Keratinocyte (primary cell): Measurements from ENCODE around the gene SAMD4A. TPM values are rescaled to one million over a fixed set of nuclear protein-coding genes. Genes with fewer than 3 reads are reported as not detected.
A peak's percentile ranks its signal among the peaks of the same experiment; 100 is the strongest.

ENCODE experiments used
- DNase-seq: peaks from one replicate; pipeline ENCODE4 v3.0.0-alpha.2; 2011; ENCODE audit warnings: low read depth, missing footprints, low spot score
- FAIRE-seq: peaks from 2 replicates; lab custom pipeline; 2011; peaks lifted over from hg19 to GRCh38; lab: Jason Lieb, UNC
- H2AFZ ChIP-seq: 2 replicates; pipeline ENCODE4 v1.6.0; 2012; ENCODE audit warnings: low read length, control low read depth, inconsistent platforms; ENCODE audit not compliant: control insufficient read depth
- H3K27ac ChIP-seq: 2 replicates; pipeline ENCODE4 v1.5.1; 2011; ENCODE audit warnings: low read length; ENCODE audit not compliant: control insufficient read depth, insufficient read depth
- H3K27me3 ChIP-seq: 3 replicates; pipeline ENCODE4 v1.6.0; 2011; ENCODE audit warnings: low read length; ENCODE audit not compliant: control insufficient read depth, insufficient read depth; ENCODE audit errors: extremely low read depth
- H3K36me3 ChIP-seq, 2 experiments: 2 replicates in 1 of 2; 3 replicates in 1 of 2; pipeline ENCODE4 v1.5.1; 2011; ENCODE audit warnings: low read length in 2 of 2, mild to moderate bottlenecking in 1 of 2; ENCODE audit not compliant: control insufficient read depth in 2 of 2, insufficient read depth in 2 of 2; ENCODE audit errors: extremely low read depth in 1 of 2
- H3K4me1 ChIP-seq: 3 replicates; pipeline ENCODE4 v1.5.1; 2011; ENCODE audit warnings: low read length; ENCODE audit not compliant: control insufficient read depth, insufficient read depth; ENCODE audit errors: extremely low read depth
- H3K4me2 ChIP-seq: 3 replicates; pipeline ENCODE4 v1.6.0; 2011; ENCODE audit warnings: low read depth, low read length; ENCODE audit not compliant: control insufficient read depth, insufficient read depth; ENCODE audit errors: extremely low read depth
- H3K4me3 ChIP-seq, 3 experiments: fragments of 200-600 bp in 1 of 3; sonication (generic) in 1 of 3; 2 replicates in 2 of 3; 3 replicates in 1 of 3; pipeline ENCODE4 v1.5.1; 2011 to 2016; ENCODE audit warnings: low read length in 3 of 3, mild to moderate bottlenecking in 3 of 3, control low read depth in 2 of 3, inconsistent platforms in 1 of 3, low read depth in 1 of 3, mixed read lengths in 1 of 3, mixed run types in 1 of 3, moderate library complexity in 1 of 3; ENCODE audit not compliant: control insufficient read depth in 2 of 3, insufficient read depth in 2 of 3; ENCODE audit errors: extremely low read depth in 1 of 3
- H3K79me2 ChIP-seq: 2 replicates; pipeline ENCODE4 v1.6.0; 2012; ENCODE audit warnings: low read length; ENCODE audit not compliant: control insufficient read depth, insufficient read depth
- H3K9ac ChIP-seq: 3 replicates; pipeline ENCODE4 v1.6.0; 2011; ENCODE audit warnings: low read length; ENCODE audit not compliant: control insufficient read depth, insufficient read depth; ENCODE audit errors: extremely low read depth
- H3K9me1 ChIP-seq: 3 replicates; pipeline ENCODE4 v1.6.0; 2011; ENCODE audit warnings: low read length; ENCODE audit not compliant: control insufficient read depth, insufficient read depth; ENCODE audit errors: extremely low read depth
- H3K9me3 ChIP-seq: 2 replicates; pipeline ENCODE4 v1.5.1; 2012; ENCODE audit warnings: low read depth, low read length; ENCODE audit not compliant: control insufficient read depth
- H4K20me1 ChIP-seq: 3 replicates; pipeline ENCODE4 v1.6.0; 2011; ENCODE audit warnings: low read length; ENCODE audit not compliant: control insufficient read depth, insufficient read depth; ENCODE audit errors: extremely low read depth
- EZH2 ChIP-seq: IDR thresholded peaks from one replicate; pipeline ENCODE4 v1.6.1; 2012; ENCODE audit warnings: inconsistent platforms, mild to moderate bottlenecking, low read length, moderate library complexity
- dilution Hi-C: fragments of 300-500 bp; cut with MboI; formaldehyde crosslinking; loops from one replicate; pipeline ENCODE4 v1.7.0; 2020; ENCODE audit warnings: low sequenced_read_pairs; ENCODE audit not compliant: extremely low pct_ligation_motif_present
- polyA plus RNA-seq, 5 experiments: library from polyadenylated mRNA; depleted of rRNA in 3 of 5; stranded (reverse) in 3 of 5; stranded (forward) in 1 of 5; unstranded in 1 of 5; fragments of >200 nt; gene quantifications; 1 replicate in 1 of 5; 2 replicates in 3 of 5; 3 replicates in 1 of 5; pipeline versions ENCODE4 v1.2.1 to v1.2.3, GENCODE V29; 2011 to 2012; ENCODE audit warnings: missing spikeins in 2 of 5, low read depth in 1 of 5, low replicate concordance in 1 of 5
- TF ChIP-seq, protein P1 (sequence below), 3 experiments: IDR thresholded peaks in 1 of 3; conservative IDR thresholded peaks in 1 of 3; optimal IDR thresholded peaks in 1 of 3; 2 replicates in 2 of 3; 3 replicates in 1 of 3; pipeline versions ENCODE3 to v1.5.1; 2011; ENCODE audit warnings: low read length in 3 of 3, mild to moderate bottlenecking in 3 of 3, moderate library complexity in 2 of 3, control low read depth in 1 of 3, inconsistent platforms in 1 of 3; ENCODE audit not compliant: insufficient read depth in 2 of 3; ENCODE audit errors: extremely low read depth in 1 of 3

SAMD4A gene
- polyA plus RNA-seq, 1 donor (not counting 4 experiments of a cell fraction or from before 2014, with no cell fraction given), result 16.2 TPM

GRCh38 chr14:54585214-54585613 lies 18.3 kb downstream of the SAMD4A start:
- H3K27me3 ChIP-seq, result no peaks in the 10 kb centered on the region
- H3K9me3 ChIP-seq, result no peaks in the 10 kb centered on the region
- H3K4me2 ChIP-seq, result no peak overlapping the region
- TF ChIP-seq EZH2, result no peak
- TF ChIP-seq, protein P1, sequence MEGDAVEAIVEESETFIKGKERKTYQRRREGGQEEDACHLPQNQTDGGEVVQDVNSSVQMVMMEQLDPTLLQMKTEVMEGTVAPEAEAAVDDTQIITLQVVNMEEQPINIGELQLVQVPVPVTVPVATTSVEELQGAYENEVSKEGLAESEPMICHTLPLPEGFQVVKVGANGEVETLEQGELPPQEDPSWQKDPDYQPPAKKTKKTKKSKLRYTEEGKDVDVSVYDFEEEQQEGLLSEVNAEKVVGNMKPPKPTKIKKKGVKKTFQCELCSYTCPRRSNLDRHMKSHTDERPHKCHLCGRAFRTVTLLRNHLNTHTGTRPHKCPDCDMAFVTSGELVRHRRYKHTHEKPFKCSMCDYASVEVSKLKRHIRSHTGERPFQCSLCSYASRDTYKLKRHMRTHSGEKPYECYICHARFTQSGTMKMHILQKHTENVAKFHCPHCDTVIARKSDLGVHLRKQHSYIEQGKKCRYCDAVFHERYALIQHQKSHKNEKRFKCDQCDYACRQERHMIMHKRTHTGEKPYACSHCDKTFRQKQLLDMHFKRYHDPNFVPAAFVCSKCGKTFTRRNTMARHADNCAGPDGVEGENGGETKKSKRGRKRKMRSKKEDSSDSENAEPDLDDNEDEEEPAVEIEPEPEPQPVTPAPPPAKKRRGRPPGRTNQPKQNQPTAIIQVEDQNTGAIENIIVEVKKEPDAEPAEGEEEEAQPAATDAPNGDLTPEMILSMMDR (optimal IDR thresholded peaks at IDR 0.05 in 1 of 3, IDR thresholded peaks at IDR 0.05 in 1 of 3, conservative IDR thresholded peaks at IDR 0.05 in 1 of 3; ENCODE audit: extremely low read depth in 1 of 3, insufficient read depth in 2 of 3, low read length in 3 of 3), result no peak
- H3K4me1 ChIP-seq, result peaks cover 17% of the 10 kb centered on the region
- DNase-seq (no peak), FAIRE-seq (no peak)
- H2AFZ ChIP-seq, result no peak overlapping the region
- no peak overlapping the region for H3K27ac ChIP-seq
- H3K36me3 ChIP-seq, result peaks cover 3 to 5% of the 10 kb centered on the region in 2 experiments
- H3K4me3 ChIP-seq, result no peak overlapping the region
- dilution Hi-C loops, result no loop called here
- H3K9ac ChIP-seq, result no peak overlapping the region
- H3K79me2 ChIP-seq, result peaks cover 71% of the 10 kb centered on the region
- no peaks in the 10 kb centered on the region for H3K9me1 ChIP-seq
- no peaks in the 10 kb centered on the region for H4K20me1 ChIP-seq

GRCh38 chr14:54589076-54589475 lies 22.1 kb downstream of the SAMD4A start:
- FAIRE-seq, result peak; percentile 86
- Histone ChIP-seq H2AFZ (no peak overlapping the region), H3K9ac (no peak overlapping the region), H3K36me3 (no peaks in the 10 kb centered on the region), H3K9me3 (no peaks in the 10 kb centered on the region), H3K79me2 (peaks cover 74% of the 10 kb centered on the region), H4K20me1 (peaks cover 9% of the 10 kb centered on the region), H3K27ac (peak overlapping the region; percentile 8), H3K27me3 (no peaks in the 10 kb centered on the region), H3K4me1 (peaks cover 47% of the 10 kb centered on the region), H3K4me3 (no peak overlapping the region), H3K9me1 (peaks cover 3% of the 10 kb centered on the region), H3K4me2 (peak overlapping the region; percentile 37)
- no peak for TF ChIP-seq EZH2
- dilution Hi-C loops, result no loop called here
- no peak for DNase-seq

- Histone ChIP-seq H2AFZ (no peak overlapping the region), H3K9ac (no peak overlapping the region), H3K4me1 (peaks cover 55% of the 10 kb centered on the region), H4K20me1 (peaks cover 9% of the 10 kb centered on the region), H3K27me3 (no peaks in the 10 kb centered on the region), H3K36me3 (no peaks in the 10 kb centered on the region), H3K9me3 (no peaks in the 10 kb centered on the region), H3K79me2 (peaks cover 72% of the 10 kb centered on the region), H3K9me1 (peaks cover 3% of the 10 kb centered on the region), H3K4me3 (no peak overlapping the region), H3K27ac (no peak overlapping the region), H3K4me2 (no peak overlapping the region)
- FAIRE-seq (no peak), DNase-seq (no peak)
- TF ChIP-seq EZH2, result no peak
- TF ChIP-seq, protein P1 (optimal IDR thresholded peaks at IDR 0.05 in 1 of 3, IDR thresholded peaks at IDR 0.05 in 1 of 3, conservative IDR thresholded peaks at IDR 0.05 in 1 of 3; ENCODE audit: extremely low read depth in 1 of 3, insufficient read depth in 2 of 3, low read length in 3 of 3), result no peak
- dilution Hi-C loops, result no loop called here
These were observed 22.9 kb downstream of the SAMD4A start for GRCh38 chr14:54589843-54590242.
